Panc1 (cell line): ENCODE measurements around the gene SF3A2. TPM values are rescaled to one million over a fixed set of nuclear protein-coding genes. Genes with fewer than 3 reads are reported as not detected.

Experiments used
- ATAC-seq: fragments of 200-7000 bp; cut with Tn5 transposase; 2 replicates; pipeline ENCODE4 v1.9.1; 2020; ENCODE audit warnings: mild to moderate bottlenecking, moderate library complexity
- BruUV-seq: library from RNA; stranded (reverse); fragments of 400-500 nt; replicated peaks from 2 replicates; lab custom pipeline; 2021; lab: Mats Ljungman, UMichigan
- CTCF ChIA-PET: fragments of 300-600 bp; sonication (Branson Sonifier 250); formaldehyde crosslinking; loops from one replicate; lab custom pipeline; 2022; ENCODE audit warnings: antibody characterized with exemption; lab: Charles Lee
- POLR2A ChIA-PET: fragments of 300-600 bp; sonication (Branson Sonifier 250); formaldehyde crosslinking; loops from one replicate; lab custom pipeline; 2022; ENCODE audit warnings: antibody characterized with exemption; lab: Charles Lee
- DNase-seq: peaks from one replicate; pipeline ENCODE4 v3.0.0-alpha.2; 2010; ENCODE audit warnings: low read depth, low spot score
- H3K27ac ChIP-seq: 2 replicates; pipeline ENCODE4 v1.5.1; 2011; ENCODE audit warnings: mild to moderate bottlenecking, low read length, inconsistent platforms
- H3K27me3 ChIP-seq: fragments of 200-500 bp; sonication (Bioruptor generic); 2 replicates; pipeline ENCODE4 v1.6.0; 2014; ENCODE audit warnings: low read length, inconsistent platforms; ENCODE audit not compliant: control insufficient read depth, insufficient read depth
- H3K36me3 ChIP-seq: fragments of 200-500 bp; sonication (Bioruptor generic); 2 replicates; pipeline ENCODE4 v1.5.1; 2014; ENCODE audit warnings: inconsistent platforms, mild to moderate bottlenecking, low read length, moderate library complexity; ENCODE audit not compliant: control insufficient read depth, insufficient read depth
- H3K4me1 ChIP-seq: 2 replicates; pipeline ENCODE4 v1.5.1; 2011; ENCODE audit warnings: inconsistent platforms, mild to moderate bottlenecking, low read length, moderate library complexity; ENCODE audit not compliant: control insufficient read depth, insufficient read depth
- H3K4me3 ChIP-seq, 2 experiments: 2 replicates each; pipeline ENCODE4 v1.5.1; 2011 to 2012; ENCODE audit warnings: low read depth in 2 of 2, low read length in 2 of 2, mild to moderate bottlenecking in 2 of 2, inconsistent platforms in 1 of 2, moderate library complexity in 1 of 2
- H3K9me3 ChIP-seq: fragments of 200-500 bp; sonication (Bioruptor generic); 2 replicates; pipeline ENCODE4 v1.5.1; 2014; ENCODE audit warnings: low read depth, mild to moderate bottlenecking, inconsistent platforms, low read length, moderate library complexity; ENCODE audit not compliant: control insufficient read depth, insufficient read depth
- POLR2AphosphoS5 ChIP-seq: IDR thresholded peaks from 2 replicates; pipeline ENCODE4 v1.6.1; 2012; ENCODE audit warnings: mild to moderate bottlenecking, low read depth, low read length, moderate library complexity
- REST ChIP-seq, 2 experiments: IDR thresholded peaks; 2 replicates each; pipeline ENCODE4 v1.6.1; 2011 to 2012; ENCODE audit warnings: low read depth in 2 of 2, control low read depth in 1 of 2, low read length in 1 of 2, mild to moderate bottlenecking in 1 of 2, moderate library complexity in 1 of 2; ENCODE audit not compliant: insufficient read depth in 1 of 2
- SIN3A ChIP-seq: IDR thresholded peaks from 2 replicates; pipeline ENCODE4 v1.6.1; 2012; ENCODE audit warnings: low read depth, mild to moderate bottlenecking, low read length, moderate library complexity, borderline replicate concordance; ENCODE audit not compliant: insufficient read depth
- TCF7L2 ChIP-seq: IDR thresholded peaks from 2 replicates; pipeline ENCODE4 v1.6.1; 2011; ENCODE audit warnings: mild to moderate bottlenecking, low read depth, low read length, inconsistent platforms
- in situ Hi-C: cut with HindIII; loops from 2 replicates; pipeline ENCODE4 v1.10.0; 2016; ENCODE audit warnings: low sequenced_read_pairs, low pct_unique_long_range_greater_than_20kb
- intact Hi-C: fragments of 100-400 bp; cut with micrococcal nuclease; formaldehyde crosslinking; loops from one replicate; pipeline ENCODE4 v1.10.0; 2022; ENCODE audit not compliant: unreplicated experiment
- total RNA-seq: library from RNA; stranded (reverse); gene quantifications from one replicate; pipeline ENCODE4 v1.2.1, GENCODE V29; 2021; ENCODE audit not compliant: unreplicated experiment
- TF ChIP-seq, protein P1 (sequence below): fragments of 450-650 bp; IDR thresholded peaks from 2 replicates; pipeline ENCODE4 v1.5.1; 2017; ENCODE audit warnings: mild to moderate bottlenecking

Gene SF3A2
- total RNA-seq, 1 experiment from 2014 or later, result 103 TPM

- ChIA-PET POLR2A (no interaction called here), CTCF (no interaction called here)
- no peak overlapping the region for H3K4me3 ChIP-seq
- BruUV-seq, result no TSS peak
- no peak for ATAC-seq
- H3K36me3 ChIP-seq, result no peaks in the 10 kb centered on the region
- H3K9me3 ChIP-seq, result no peaks in the 10 kb centered on the region
- DNase-seq, result no peak
- intact Hi-C loops, result no loop called here
- H3K27me3 ChIP-seq, result no peaks in the 10 kb centered on the region
- TF ChIP-seq POLR2AphosphoS5 (no peak), TCF7L2 (no peak), SIN3A (no peak), REST (IDR thresholded peaks at IDR 0.05; ENCODE audit: insufficient read depth in 1 of 2, low read depth in 2 of 2, low read length in 1 of 2) (no peak)
- TF ChIP-seq, protein P1, sequence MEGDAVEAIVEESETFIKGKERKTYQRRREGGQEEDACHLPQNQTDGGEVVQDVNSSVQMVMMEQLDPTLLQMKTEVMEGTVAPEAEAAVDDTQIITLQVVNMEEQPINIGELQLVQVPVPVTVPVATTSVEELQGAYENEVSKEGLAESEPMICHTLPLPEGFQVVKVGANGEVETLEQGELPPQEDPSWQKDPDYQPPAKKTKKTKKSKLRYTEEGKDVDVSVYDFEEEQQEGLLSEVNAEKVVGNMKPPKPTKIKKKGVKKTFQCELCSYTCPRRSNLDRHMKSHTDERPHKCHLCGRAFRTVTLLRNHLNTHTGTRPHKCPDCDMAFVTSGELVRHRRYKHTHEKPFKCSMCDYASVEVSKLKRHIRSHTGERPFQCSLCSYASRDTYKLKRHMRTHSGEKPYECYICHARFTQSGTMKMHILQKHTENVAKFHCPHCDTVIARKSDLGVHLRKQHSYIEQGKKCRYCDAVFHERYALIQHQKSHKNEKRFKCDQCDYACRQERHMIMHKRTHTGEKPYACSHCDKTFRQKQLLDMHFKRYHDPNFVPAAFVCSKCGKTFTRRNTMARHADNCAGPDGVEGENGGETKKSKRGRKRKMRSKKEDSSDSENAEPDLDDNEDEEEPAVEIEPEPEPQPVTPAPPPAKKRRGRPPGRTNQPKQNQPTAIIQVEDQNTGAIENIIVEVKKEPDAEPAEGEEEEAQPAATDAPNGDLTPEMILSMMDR, result no peak
- in situ Hi-C loops, result no loop called here
- H3K27ac ChIP-seq, result no peak overlapping the region
- H3K4me1 ChIP-seq, result no peaks in the 10 kb centered on the region
Observed at GRCh38 chr19:2209408-2209807, 27.2 kb upstream of the SF3A2 start.

GRCh38 chr19:2210206-2210605 lies 26.4 kb upstream of the SF3A2 start:
- Histone ChIP-seq H3K9me3 (no peaks in the 10 kb centered on the region), H3K36me3 (no peaks in the 10 kb centered on the region), H3K4me3 (no peak overlapping the region), H3K27ac (no peak overlapping the region), H3K4me1 (no peaks in the 10 kb centered on the region), H3K27me3 (no peaks in the 10 kb centered on the region)
- ATAC-seq (no peak), DNase-seq (no peak)
- BruUV-seq, result no TSS peak
- ChIA-PET CTCF (no interaction called here), POLR2A (no interaction called here)
- in situ Hi-C loops (no loop called here), intact Hi-C loops (no loop called here)
- TF ChIP-seq TCF7L2 (no peak), SIN3A (no peak), REST (IDR thresholded peaks at IDR 0.05; ENCODE audit: insufficient read depth in 1 of 2, low read depth in 2 of 2, low read length in 1 of 2) (no peak), POLR2AphosphoS5 (no peak)
- TF ChIP-seq, protein P1, result no peak
